GM12878 (cell line): ENCODE measurements around the gene PLD5. TPM values are rescaled to one million over a fixed set of nuclear protein-coding genes. Genes with fewer than 3 reads are reported as not detected.

Experiments
- ATAC-seq: fragments of 200-7000 bp; cut with Tn5 transposase; 3 replicates; pipeline ENCODE4 v1.9.1; 2020; ENCODE audit warnings: mild to moderate bottlenecking, moderate library complexity
- BruUV-seq: library from RNA; stranded (reverse); fragments of 400-500 nt; replicated peaks from 2 replicates; lab custom pipeline; 2021; lab: Mats Ljungman, UMichigan
- CTCF ChIA-PET: fragments of 300-600 bp; sonication (Branson Sonifier 250); formaldehyde crosslinking; extraction: SDS; loops from one replicate; lab custom pipeline; 2021; ENCODE audit warnings: inconsistent platforms; lab: Yijun Ruan, JAX
- POLR2A ChIA-PET: fragments of 350-600 bp; formaldehyde crosslinking; extraction: SDS; loops from one replicate; lab custom pipeline; 2021; ENCODE audit warnings: inconsistent platforms; lab: Charles Lee
- RAD21 ChIA-PET: fragments of 300-600 bp; sonication (Branson Sonifier 250); formaldehyde crosslinking; loops from one replicate; lab custom pipeline; 2023; ENCODE audit warnings: antibody characterized with exemption; ENCODE audit not compliant: unreplicated experiment; lab: Charles Lee
- SMC1A ChIA-PET: fragments of 300-600 bp; sonication (Branson Sonifier 250); formaldehyde crosslinking; loops from one replicate; lab custom pipeline; 2023; ENCODE audit not compliant: unreplicated experiment, uncharacterized antibody; lab: Charles Lee
- DNase-seq: peaks from one replicate; pipeline ENCODE4 v3.0.0-alpha.2; 2011; ENCODE audit warnings: low read depth, low spot score
- FAIRE-seq: peaks from 3 replicates; lab custom pipeline; 2011; peaks lifted over from hg19 to GRCh38; lab: Jason Lieb, UNC
- H2AFZ ChIP-seq: 2 replicates; pipeline ENCODE4 v1.6.0; 2011; ENCODE audit warnings: low read depth, low read length, control low read depth; ENCODE audit not compliant: control insufficient read depth
- H3K27ac ChIP-seq: 2 replicates; pipeline ENCODE4 v1.5.1; 2011; ENCODE audit warnings: control low read depth; ENCODE audit not compliant: control insufficient read depth, insufficient read depth
- H3K27me3 ChIP-seq, 2 experiments: replicated peaks in 1 of 2; 2 replicates each; pipeline versions ENCODE4 v1.6.0 to v1.6.1; 2011; ENCODE audit warnings: low read length in 1 of 2; ENCODE audit not compliant: control insufficient read depth in 2 of 2, insufficient read depth in 2 of 2
- H3K36me3 ChIP-seq, 2 experiments: 2 replicates each; pipeline ENCODE4 v1.5.1; 2011; ENCODE audit warnings: low read length in 1 of 2; ENCODE audit not compliant: control insufficient read depth in 2 of 2, insufficient read depth in 2 of 2
- H3K4me1 ChIP-seq: 2 replicates; pipeline ENCODE4 v1.6.1; 2011; ENCODE audit warnings: mild to moderate bottlenecking, low read length, moderate library complexity, mixed read lengths; ENCODE audit not compliant: control insufficient read depth, insufficient read depth
- H3K4me2 ChIP-seq: 2 replicates; pipeline ENCODE4 v1.6.0; 2011; ENCODE audit warnings: control low read depth; ENCODE audit not compliant: control insufficient read depth, insufficient read depth
- H3K4me3 ChIP-seq: fragments of 200-600 bp; sonication (generic); 2 replicates; pipeline ENCODE4 v1.5.1; 2016
- H3K79me2 ChIP-seq: 2 replicates; pipeline ENCODE4 v1.6.0; 2011; ENCODE audit warnings: low read length; ENCODE audit not compliant: control insufficient read depth, insufficient read depth
- H3K9ac ChIP-seq: 2 replicates; pipeline ENCODE4 v1.8.0; 2011; ENCODE audit warnings: low read length, control low read depth, mixed read lengths; ENCODE audit not compliant: control insufficient read depth, insufficient read depth
- H3K9me3 ChIP-seq: replicated peaks from 3 replicates; pipeline ENCODE4 v1.5.1; 2011; ENCODE audit warnings: mild to moderate bottlenecking, low read length; ENCODE audit not compliant: control insufficient read depth, insufficient read depth
- H4K20me1 ChIP-seq: 2 replicates; pipeline ENCODE4 v1.6.0; 2011; ENCODE audit not compliant: control insufficient read depth, insufficient read depth
- HDAC6 ChIP-seq: fragments of 200-600 bp; sonication (generic); IDR thresholded peaks from one replicate; pipeline ENCODE4 v1.8.0; 2017; ENCODE audit warnings: antibody characterized with exemption; ENCODE audit not compliant: unreplicated experiment
- JUND ChIP-seq: IDR thresholded peaks from 2 replicates; pipeline ENCODE4 v1.6.1; 2012; ENCODE audit warnings: low read depth, mild to moderate bottlenecking, low read length, improper control_type of control experiment, moderate library complexity
- SIN3A ChIP-seq: IDR thresholded peaks from 2 replicates; pipeline ENCODE4 v1.6.1; 2012; ENCODE audit warnings: low read depth, low read length, improper control_type of control experiment
- STAT3 ChIP-seq: IDR thresholded peaks from 2 replicates; pipeline ENCODE4 v1.6.1; 2011; ENCODE audit warnings: low read depth, low read length, improper control_type of control experiment
- TBL1XR1 ChIP-seq: IDR thresholded peaks from 2 replicates; pipeline ENCODE4 v1.6.1; 2012; ENCODE audit warnings: low read depth, low read length, improper control_type of control experiment
- ZBTB4 ChIP-seq: fragments of 450-650 bp; formaldehyde crosslinking; IDR thresholded peaks from 2 replicates; pipeline ENCODE4 v1.4.0; 2022; ENCODE audit warnings: mild to moderate bottlenecking, moderate library complexity
- WGBS: methylation state at CpG from one replicate; pipeline ENCODE4 v1.1.6; 2016; ENCODE audit warnings: low lambda C conversion rate; ENCODE audit not compliant: insufficient replicate concordance, insufficient coverage; ENCODE audit errors: missing lambda C conversion rate; 5-methylcytosine and 5-hydroxymethylcytosine counted together
- in situ Hi-C: fragments of 300-500 bp; cut with MboI; formaldehyde crosslinking; loops from 9 replicates; pipeline ENCODE4 v1.14.3; 2018; ENCODE audit warnings: mixed read lengths
- intact Hi-C: fragments of 100-400 bp; cut with micrococcal nuclease; formaldehyde crosslinking; loops from one replicate; pipeline ENCODE4 v1.14.2; 2022; ENCODE audit not compliant: unreplicated experiment
- polyA plus RNA-seq, 11 experiments: library from polyadenylated mRNA; depleted of rRNA in 4 of 11; unstranded in 6 of 11; stranded (reverse) in 5 of 11; fragments of >200 nt; fragmentation: Nextera tagmentation in 4 of 11; fragmentation: Illumina TruSeq in 1 of 11; extraction: Ambion mirVana in 4 of 11; extraction: Trizol in 1 of 11; gene quantifications; 1 replicate in 1 of 11; 2 replicates in 10 of 11; pipeline versions ENCODE4 v1.2.1 to v1.2.3, GENCODE V29; 2011 to 2016; ENCODE audit warnings: inconsistent platforms in 2 of 11, missing spikeins in 2 of 11, low read depth in 1 of 11
- total RNA-seq, 4 experiments: library from RNA; depleted of rRNA in 3 of 4; stranded (reverse); fragments of >200 nt in 3 of 4; fragmentation: Illumina TruSeq in 1 of 4; extraction: Trizol in 1 of 4; gene quantifications; 2 replicates each; pipeline versions ENCODE4 v1.2.1 to v1.2.3, GENCODE V29; 2013 to 2021
- TF ChIP-seq, protein P1 (sequence below): fragments of 450-650 bp; IDR thresholded peaks from 2 replicates; pipeline ENCODE4 v1.6.1; 2018; ENCODE audit warnings: mild to moderate bottlenecking, low read depth, moderate library complexity; ENCODE audit not compliant: partially characterized antibody

The PLD5 gene
- total and polyA plus RNA-seq, 10 of the 15 experiments (the other 5 are each of a cell fraction or from before 2014, with no cell fraction given) = not detected

DNA sequence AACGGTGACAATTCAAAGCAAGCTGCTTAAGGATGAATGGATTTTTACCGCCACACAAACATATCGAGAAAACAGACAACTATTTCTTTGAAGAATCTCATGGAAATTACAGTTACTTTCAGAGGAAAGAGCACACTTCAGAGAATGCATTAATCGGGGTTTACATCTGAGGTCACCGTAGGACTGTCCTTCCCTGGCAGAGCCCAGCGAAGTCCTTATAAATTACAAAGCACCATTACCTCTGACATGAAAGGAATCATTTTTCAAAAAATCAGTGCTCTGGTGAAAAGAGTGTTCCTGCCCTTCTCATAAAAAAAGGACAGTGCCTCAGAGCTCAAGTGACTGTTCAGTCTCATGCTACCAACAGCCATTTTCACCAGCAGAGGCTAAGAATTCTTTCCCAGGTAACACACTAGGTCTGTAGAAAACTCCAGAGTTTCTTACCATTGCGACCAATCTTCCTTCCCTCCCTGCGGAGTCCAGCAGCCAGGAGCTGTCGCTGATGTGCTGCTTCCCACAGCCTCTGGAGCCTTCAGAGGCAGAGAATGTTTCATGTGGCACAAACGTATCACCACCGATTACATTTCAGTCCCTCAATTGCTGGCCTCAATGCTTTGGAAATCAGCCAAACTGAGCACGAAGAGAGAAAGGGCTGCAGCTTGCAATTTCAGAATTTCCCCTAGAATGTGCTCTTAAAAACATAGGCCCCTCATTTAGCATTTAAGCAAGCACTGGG is 75.4 kb downstream of the PLD5 start:
- Histone ChIP-seq H3K36me3 (no peaks in the 10 kb centered on the region), H3K9ac (no peak overlapping the region), H4K20me1 (no peaks in the 10 kb centered on the region), H3K27ac (no peak overlapping the region), H3K4me3 (no peak overlapping the region), H2AFZ (no peak overlapping the region), H3K27me3 (no peaks in the 10 kb centered on the region), H3K79me2 (no peaks in the 10 kb centered on the region), H3K4me2 (no peak overlapping the region), H3K9me3 (no peaks in the 10 kb centered on the region), H3K4me1 (no peaks in the 10 kb centered on the region)
- in situ Hi-C loops (no loop called here), intact Hi-C loops (no loop called here)
- no peak for TF ChIP-seq SIN3A
- TF ChIP-seq HDAC6 = no peak
- TF ChIP-seq STAT3 = no peak
- TF ChIP-seq, protein P1, sequence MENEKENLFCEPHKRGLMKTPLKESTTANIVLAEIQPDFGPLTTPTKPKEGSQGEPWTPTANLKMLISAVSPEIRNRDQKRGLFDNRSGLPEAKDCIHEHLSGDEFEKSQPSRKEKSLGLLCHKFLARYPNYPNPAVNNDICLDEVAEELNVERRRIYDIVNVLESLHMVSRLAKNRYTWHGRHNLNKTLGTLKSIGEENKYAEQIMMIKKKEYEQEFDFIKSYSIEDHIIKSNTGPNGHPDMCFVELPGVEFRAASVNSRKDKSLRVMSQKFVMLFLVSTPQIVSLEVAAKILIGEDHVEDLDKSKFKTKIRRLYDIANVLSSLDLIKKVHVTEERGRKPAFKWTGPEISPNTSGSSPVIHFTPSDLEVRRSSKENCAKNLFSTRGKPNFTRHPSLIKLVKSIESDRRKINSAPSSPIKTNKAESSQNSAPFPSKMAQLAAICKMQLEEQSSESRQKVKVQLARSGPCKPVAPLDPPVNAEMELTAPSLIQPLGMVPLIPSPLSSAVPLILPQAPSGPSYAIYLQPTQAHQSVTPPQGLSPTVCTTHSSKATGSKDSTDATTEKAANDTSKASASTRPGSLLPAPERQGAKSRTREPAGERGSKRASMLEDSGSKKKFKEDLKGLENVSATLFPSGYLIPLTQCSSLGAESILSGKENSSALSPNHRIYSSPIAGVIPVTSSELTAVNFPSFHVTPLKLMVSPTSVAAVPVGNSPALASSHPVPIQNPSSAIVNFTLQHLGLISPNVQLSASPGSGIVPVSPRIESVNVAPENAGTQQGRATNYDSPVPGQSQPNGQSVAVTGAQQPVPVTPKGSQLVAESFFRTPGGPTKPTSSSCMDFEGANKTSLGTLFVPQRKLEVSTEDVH = no peak
- TF ChIP-seq JUND = no peak
- TF ChIP-seq ZBTB4 (CRISPR knock-in tag) = no peak
- no peak for TF ChIP-seq TBL1XR1
- ChIA-PET SMC1A (no interaction called here), POLR2A (no interaction called here), RAD21 (no interaction called here), CTCF (no interaction called here)
- WGBS = 29% methylated on average over 12 of the region's 12 CpGs
- BruUV-seq = no TSS peak
- FAIRE-seq (no peak), DNase-seq (no peak), ATAC-seq (no peak)
